ENCODE measurements around the gene DYSF. TPM values are rescaled to one million over a fixed set of nuclear protein-coding genes. Genes with fewer than 3 reads are reported as not detected.
A peak's percentile ranks its signal among the peaks of the same experiment; 100 is the strongest.

Gene DYSF
- total RNA-seq, 4 donors from 2014 or later = 17.4 to 40.7 (median 18.5) TPM

- Histone ChIP-seq H3K27me3 (no peaks in the 10 kb centered on the region), H3K4me1 (peaks cover 19 to 26% (median 25%) of the 10 kb centered on the region in 4 donors), H3K27ac (replicated peaks in 1 of 4) (no peak overlapping the region), H3K4me3 (no peak overlapping the region), H3K36me3 (peaks cover 0 to 28% (median 21%) of the 10 kb centered on the region in 4 donors), H3K9me3 (no peaks in the 10 kb centered on the region)
- no peak for TF ChIP-seq CTCF (IDR thresholded peaks at IDR 0.05)
- no peak for TF ChIP-seq POLR2AphosphoS5 (IDR thresholded peaks at IDR 0.05)
- TF ChIP-seq POLR2A (IDR thresholded peaks at IDR 0.05; ENCODE audit: low read depth) = no peak
- no peak for TF ChIP-seq EP300 (IDR thresholded peaks at IDR 0.05)
- intact Hi-C loops (cut with DNase I) = loop anchor here (5.0 kb wide), 1 partner anchor 542 kb away; no protein-coding TSS in a partner anchor
- WGBS = 87% methylated on average over 7 of the region's 7 CpGs
- DNase-seq (ENCODE audit: extremely low spot score) = peak; percentile 47
Measured at GRCh38 chr2:71610671-71611070, 157.3 kb downstream of the DYSF start.

- H3K27me3 ChIP-seq = no peaks in the 10 kb centered on the region
- WGBS = 97% methylated on average over 8 of the region's 12 CpGs
- peak; percentile 62 for DNase-seq (ENCODE audit: extremely low spot score)
- H3K27ac ChIP-seq (replicated peaks in 1 of 4) = no peak overlapping the region
- intact Hi-C loops (cut with DNase I) = loop anchor here (5.0 kb wide), 1 partner anchor 541 kb away; no protein-coding TSS in a partner anchor
- no peaks in the 10 kb centered on the region for H3K9me3 ChIP-seq
- no peak overlapping the region for H3K4me3 ChIP-seq
- TF ChIP-seq EP300 (IDR thresholded peaks at IDR 0.05) (no peak), CTCF (IDR thresholded peaks at IDR 0.05) (no peak), POLR2A (IDR thresholded peaks at IDR 0.05; ENCODE audit: low read depth) (no peak), POLR2AphosphoS5 (IDR thresholded peaks at IDR 0.05) (no peak)
- peaks cover 0 to 28% (median 21%) of the 10 kb centered on the region in 4 donors for H3K36me3 ChIP-seq
- peaks cover 22 to 30% (median 26%) of the 10 kb centered on the region in 4 donors for H3K4me1 ChIP-seq
Measured at GRCh38 chr2:71611247-71611646, 157.9 kb downstream of the DYSF start.

- no peak overlapping the region for H3K27ac ChIP-seq (replicated peaks in 1 of 4)
- H3K9me3 ChIP-seq = no peaks in the 10 kb centered on the region
- 98% methylated on average over 12 of the region's 15 CpGs for WGBS
- TF ChIP-seq POLR2A (IDR thresholded peaks at IDR 0.05; ENCODE audit: low read depth) (no peak), CTCF (IDR thresholded peaks at IDR 0.05) (no peak), EP300 (IDR thresholded peaks at IDR 0.05) (no peak), POLR2AphosphoS5 (IDR thresholded peaks at IDR 0.05) (no peak)
- peaks cover 0 to 28% (median 21%) of the 10 kb centered on the region in 4 donors for H3K36me3 ChIP-seq
- H3K27me3 ChIP-seq = no peaks in the 10 kb centered on the region
- intact Hi-C loops (cut with DNase I) = loop anchor here (5.0 kb wide), 1 partner anchor 540 kb away; no protein-coding TSS in a partner anchor
- DNase-seq (ENCODE audit: extremely low spot score) = peak; percentile 55
- H3K4me1 ChIP-seq = peaks cover 22 to 33% (median 26%) of the 10 kb centered on the region in 4 donors
- H3K4me3 ChIP-seq = no peak overlapping the region
Measured at GRCh38 chr2:71611781-71612527, 158.6 kb downstream of the DYSF start.

- peaks cover 0 to 28% (median 21%) of the 10 kb centered on the region in 4 donors for H3K36me3 ChIP-seq
- no peaks in the 10 kb centered on the region for H3K9me3 ChIP-seq
- no peak overlapping the region for H3K27ac ChIP-seq (replicated peaks in 1 of 4)
- H3K4me1 ChIP-seq = peaks cover 22 to 33% (median 26%) of the 10 kb centered on the region in 4 donors
- intact Hi-C loops (cut with DNase I) = loop anchor here (5.0 kb wide), 1 partner anchor 540 kb away; no protein-coding TSS in a partner anchor
- WGBS = 93% methylated on average over 8 of the region's 17 CpGs
- H3K4me3 ChIP-seq = no peak overlapping the region
- no peaks in the 10 kb centered on the region for H3K27me3 ChIP-seq
- DNase-seq (ENCODE audit: extremely low spot score) = peak; percentile 84
- TF ChIP-seq POLR2AphosphoS5 (IDR thresholded peaks at IDR 0.05) (no peak), CTCF (IDR thresholded peaks at IDR 0.05) (no peak), POLR2A (IDR thresholded peaks at IDR 0.05; ENCODE audit: low read depth) (no peak), EP300 (IDR thresholded peaks at IDR 0.05) (no peak)
Measured at GRCh38 chr2:71612581-71613402, 159.4 kb downstream of the DYSF start.
